ENCODE data around the gene WDR74. TPM values are rescaled to one million over a fixed set of nuclear protein-coding genes. Genes with fewer than 3 reads are reported as not detected.
"Not testable (repeated sequence)": the region's sequence is repeated elsewhere in the genome, so short reads cannot be mapped to it uniquely, and the experiment has no call there.

The WDR74 gene
- total RNA-seq, 6 experiments from 2014 or later: 17.6 to 30.6 (median 24.3) TPM

DNA sequence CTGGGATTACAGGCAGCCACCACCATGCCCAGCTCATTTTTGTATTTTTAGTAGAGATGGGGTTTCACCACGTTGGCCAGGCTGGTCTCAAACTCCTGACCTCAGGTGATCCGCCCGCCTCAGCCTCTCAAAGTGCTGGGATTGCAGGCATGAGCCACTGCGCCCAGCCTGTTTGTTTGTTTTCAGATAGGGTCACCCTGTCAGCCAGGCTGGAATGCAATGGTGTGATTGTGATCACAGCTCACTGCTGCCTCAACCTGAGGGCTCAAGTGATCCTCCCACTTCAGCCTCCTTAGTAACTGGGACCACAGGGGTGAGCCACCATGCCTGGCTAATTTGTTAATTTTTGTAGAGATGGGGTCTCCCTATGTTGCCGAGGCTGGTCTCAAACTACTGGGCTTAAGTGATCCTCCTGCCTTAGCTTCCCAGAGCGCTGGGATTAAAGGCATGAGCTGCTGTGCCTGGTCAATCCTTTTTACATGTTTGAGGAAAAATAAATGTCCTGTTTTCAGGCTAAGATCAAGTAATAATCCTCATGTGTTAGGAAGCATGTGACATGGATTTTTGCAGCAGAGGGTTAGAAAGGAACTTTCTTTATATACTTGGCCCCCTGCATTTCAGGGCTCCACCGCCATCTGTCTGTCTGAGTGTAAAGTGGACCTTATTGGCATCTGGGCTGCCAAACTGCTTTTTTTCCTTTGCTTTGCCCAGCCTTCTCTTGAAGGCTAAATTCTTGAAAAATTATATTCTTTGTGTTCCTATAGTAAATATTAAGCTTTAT is 36.5 kb upstream of the WDR74 start:
- TF ChIP-seq POLR2A (IDR thresholded peaks at IDR 0.05): no peak
- TF ChIP-seq, protein P1, sequence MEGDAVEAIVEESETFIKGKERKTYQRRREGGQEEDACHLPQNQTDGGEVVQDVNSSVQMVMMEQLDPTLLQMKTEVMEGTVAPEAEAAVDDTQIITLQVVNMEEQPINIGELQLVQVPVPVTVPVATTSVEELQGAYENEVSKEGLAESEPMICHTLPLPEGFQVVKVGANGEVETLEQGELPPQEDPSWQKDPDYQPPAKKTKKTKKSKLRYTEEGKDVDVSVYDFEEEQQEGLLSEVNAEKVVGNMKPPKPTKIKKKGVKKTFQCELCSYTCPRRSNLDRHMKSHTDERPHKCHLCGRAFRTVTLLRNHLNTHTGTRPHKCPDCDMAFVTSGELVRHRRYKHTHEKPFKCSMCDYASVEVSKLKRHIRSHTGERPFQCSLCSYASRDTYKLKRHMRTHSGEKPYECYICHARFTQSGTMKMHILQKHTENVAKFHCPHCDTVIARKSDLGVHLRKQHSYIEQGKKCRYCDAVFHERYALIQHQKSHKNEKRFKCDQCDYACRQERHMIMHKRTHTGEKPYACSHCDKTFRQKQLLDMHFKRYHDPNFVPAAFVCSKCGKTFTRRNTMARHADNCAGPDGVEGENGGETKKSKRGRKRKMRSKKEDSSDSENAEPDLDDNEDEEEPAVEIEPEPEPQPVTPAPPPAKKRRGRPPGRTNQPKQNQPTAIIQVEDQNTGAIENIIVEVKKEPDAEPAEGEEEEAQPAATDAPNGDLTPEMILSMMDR (IDR thresholded peaks at IDR 0.05): no peak
- Histone ChIP-seq H3K36me3 (no peaks in the 10 kb centered on the region), H3K9me3 (no peaks in the 10 kb centered on the region), H3K4me1 (peaks cover 0 to 34% (median 14%) of the 10 kb centered on the region in 4 donors), H3K27me3 (no peaks in the 10 kb centered on the region), H3K4me3 (no peak overlapping the region), H3K27ac (peak overlapping the region in 1 of 3 donors; percentile 57)
- intact Hi-C loops (cut with DNase I): no loop called here
- ATAC-seq (peak in 3 of 4 donors; percentile 20 to 43 (median 33)), DNase-seq (peak in 1 of 3 donors; percentile 35)
- WGBS (ENCODE audit: insufficient coverage, low coverage, low lambda C conversion rate, missing lambda C conversion rate): 59% methylated on average over 3 of the region's 7 CpGs

DNA sequence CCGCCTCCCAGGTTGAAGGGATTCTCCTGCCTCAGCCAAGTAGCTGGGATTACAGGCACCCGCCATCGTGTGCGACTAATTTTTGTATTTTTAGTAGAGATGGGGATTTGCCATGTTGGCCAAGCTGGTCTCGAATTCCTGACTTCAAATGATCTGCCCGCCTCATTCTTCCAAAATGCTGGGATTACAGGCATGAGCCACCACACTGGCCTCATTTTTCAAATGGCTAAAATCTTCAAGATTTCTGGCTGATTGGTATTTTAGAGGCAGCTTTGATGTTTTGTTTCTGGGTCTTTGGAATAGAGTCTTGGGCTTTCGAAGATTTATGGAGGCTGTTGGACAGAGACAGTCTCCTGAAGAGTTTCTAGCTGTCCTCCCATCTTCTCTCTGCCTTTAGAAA is 35.5 kb upstream of the WDR74 start:
- no peak for ATAC-seq
- Histone ChIP-seq H3K27ac (no peak overlapping the region), H3K27me3 (no peaks in the 10 kb centered on the region), H3K36me3 (no peaks in the 10 kb centered on the region), H3K4me1 (peaks cover 0 to 27% (median 12%) of the 10 kb centered on the region in 4 donors), H3K4me3 (no peak overlapping the region), H3K9me3 (no peaks in the 10 kb centered on the region)
- WGBS (ENCODE audit: insufficient coverage, low coverage, low lambda C conversion rate, missing lambda C conversion rate): 75% methylated on average over 4 of the region's 7 CpGs
- intact Hi-C loops (cut with DNase I): no loop called here
- TF ChIP-seq, protein P1 (IDR thresholded peaks at IDR 0.05): no peak
- no peak for TF ChIP-seq POLR2A (IDR thresholded peaks at IDR 0.05)
- DNase-seq: no peak

DNA sequence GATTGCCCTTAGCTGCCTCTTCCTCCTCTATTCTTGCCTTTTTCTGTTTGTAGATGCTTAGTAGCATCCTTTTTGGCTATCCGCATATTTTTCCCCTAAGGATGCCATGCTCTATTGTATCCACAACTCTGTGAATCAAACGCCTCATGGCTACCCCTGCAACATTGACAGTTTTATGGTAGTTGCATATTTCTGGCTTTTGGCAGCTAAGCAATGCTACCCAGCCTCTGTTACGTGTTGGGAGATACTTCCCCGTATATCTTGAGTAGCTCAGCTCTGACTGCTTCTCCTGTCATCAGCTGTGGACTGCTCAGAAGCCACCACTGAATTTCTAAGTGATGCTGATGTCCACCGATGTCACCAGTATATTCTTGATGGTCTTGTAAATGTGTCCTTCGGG is 26.2 kb upstream of the WDR74 start:
- TF ChIP-seq POLR2A (IDR thresholded peaks at IDR 0.05): no peak
- TF ChIP-seq, protein P1 (IDR thresholded peaks at IDR 0.05): no peak
- no peak overlapping the region for H3K27ac ChIP-seq
- WGBS (ENCODE audit: insufficient coverage, low coverage, low lambda C conversion rate, missing lambda C conversion rate): 81% methylated on average over 6 of the region's 6 CpGs
- intact Hi-C loops (cut with DNase I): no loop called here
- DNase-seq (no peak), ATAC-seq (no peak)
- no peaks in the 10 kb centered on the region for H3K4me1 ChIP-seq
- no peaks in the 10 kb centered on the region for H3K36me3 ChIP-seq
- H3K9me3 ChIP-seq: no peaks in the 10 kb centered on the region
- H3K27me3 ChIP-seq: no peaks in the 10 kb centered on the region
- H3K4me3 ChIP-seq: no peak overlapping the region

DNA sequence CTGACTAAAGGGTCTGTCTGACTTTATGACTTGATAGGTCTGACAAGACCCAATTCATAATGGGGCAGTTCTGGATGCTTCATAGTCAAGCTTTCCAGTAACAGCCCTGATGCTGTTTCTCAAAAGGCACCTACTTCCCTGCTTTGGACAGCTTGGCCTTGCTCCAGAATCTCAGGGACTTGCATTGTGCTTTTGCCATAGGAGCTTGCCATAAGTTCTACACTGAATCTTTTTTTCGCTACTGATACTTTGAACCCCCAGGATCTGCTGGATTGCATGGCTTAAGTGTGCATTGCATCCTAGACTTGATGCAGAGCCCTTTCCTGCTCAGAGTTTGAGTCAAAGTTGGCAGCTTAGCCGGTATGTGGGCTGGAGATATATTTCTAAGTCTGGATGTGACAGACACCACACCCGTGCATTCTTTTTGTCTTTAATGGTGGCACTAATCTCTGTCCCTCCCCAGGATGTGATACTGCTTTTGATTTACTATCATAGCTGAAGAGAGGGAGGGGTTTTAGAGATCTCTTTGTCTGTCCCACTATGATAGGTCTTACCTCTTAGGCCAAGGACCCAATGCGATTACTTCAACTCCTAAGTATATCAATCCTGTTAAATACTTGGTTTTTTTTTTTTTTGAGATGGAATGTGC is 24.4 kb upstream of the WDR74 start:
- Histone ChIP-seq H3K4me1 (no peaks in the 10 kb centered on the region), H3K27ac (no peak overlapping the region), H3K4me3 (no peak overlapping the region), H3K27me3 (no peaks in the 10 kb centered on the region), H3K9me3 (no peaks in the 10 kb centered on the region), H3K36me3 (no peaks in the 10 kb centered on the region)
- ATAC-seq (no peak), DNase-seq (no peak)
- intact Hi-C loops (cut with DNase I): no loop called here
- TF ChIP-seq POLR2A (IDR thresholded peaks at IDR 0.05): no peak
- TF ChIP-seq, protein P1 (IDR thresholded peaks at IDR 0.05): no peak
- WGBS (ENCODE audit: insufficient coverage, low coverage, low lambda C conversion rate, missing lambda C conversion rate): 87% methylated on average over 4 of the region's 4 CpGs

DNA sequence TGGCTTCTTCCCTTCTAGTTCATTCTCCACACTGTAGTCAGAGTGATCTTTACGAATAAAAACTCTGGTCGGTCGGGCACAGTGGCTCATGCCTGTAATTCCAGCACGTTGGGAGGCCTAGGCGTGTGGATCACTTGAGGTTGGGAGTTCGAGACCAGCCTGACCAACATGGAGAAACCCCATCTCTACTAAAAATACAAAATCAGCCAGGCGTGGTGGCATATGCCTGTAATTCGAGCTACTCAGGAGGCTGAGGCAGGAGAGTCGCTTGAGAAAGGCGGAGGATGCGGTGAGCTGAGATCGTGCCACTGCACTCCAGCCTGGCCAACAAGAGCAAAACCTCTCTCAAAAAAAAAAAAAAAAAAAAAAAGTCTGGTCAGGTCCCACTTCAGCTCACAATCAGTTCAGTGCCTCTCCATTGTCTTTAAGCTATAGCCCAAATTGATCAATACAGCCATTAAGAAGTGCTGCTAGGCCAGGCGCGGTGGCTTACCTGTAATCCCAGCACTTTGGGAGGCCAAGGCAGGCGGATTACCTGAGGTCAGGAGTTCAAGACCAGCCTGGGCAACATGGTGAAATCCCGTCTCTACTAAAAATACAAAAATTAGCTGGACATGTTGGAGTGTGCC is 22.3 kb upstream of the WDR74 start:
- H3K27me3 ChIP-seq; H3K4me3 ChIP-seq; H3K4me1 ChIP-seq; intact Hi-C loops (cut with DNase I); H3K9me3 ChIP-seq; H3K36me3 ChIP-seq; DNase-seq; H3K27ac ChIP-seq; ATAC-seq: not testable (repeated sequence)
- 86% methylated on average over 7 of the region's 16 CpGs for WGBS (ENCODE audit: insufficient coverage, low coverage, low lambda C conversion rate, missing lambda C conversion rate)
